Measurements from ENCODE around the gene ZNF611. TPM values are rescaled to one million over a fixed set of nuclear protein-coding genes. Genes with fewer than 3 reads are reported as not detected.

ZNF611 gene
- total and polyA plus RNA-seq, 9 of the 15 experiments (the other 6 are each of a cell fraction or from before 2014, with no cell fraction given), result 3.7 to 29.6 (median 12.8) TPM

GRCh38 chr19:52724701-52725514, 9.9 kb downstream of the ZNF611 start (continued):
- TF ChIP-seq RBM14 (IDR thresholded peaks at IDR 0.05; ENCODE audit: borderline replicate concordance, insufficient read depth, low read depth, low read length) (no peak), TEAD1 (CRISPR knock-in tag; IDR thresholded peaks at IDR 0.05) (no peak), THRAP3 (IDR thresholded peaks at IDR 0.05; ENCODE audit: borderline replicate concordance) (0 out of 2 replicates have a peak, but pooled peaks have one; percentile 34), KDM1A (IDR thresholded peaks at IDR 0.05) (0 out of 4 replicates have a peak, but pooled peaks of 1 of the 2 experiments have one; percentile 6), SMARCA4 (IDR thresholded peaks at IDR 0.05) (peak; percentile 61), TFE3 (CRISPR knock-in tag; IDR thresholded peaks at IDR 0.05) (no peak), ZNF311 (CRISPR knock-in tag; IDR thresholded peaks at IDR 0.05) (no peak), YBX1 (IDR thresholded peaks at IDR 0.05) (no peak), NEUROD1 (IDR thresholded peaks at IDR 0.05; ENCODE audit: borderline replicate concordance, low read depth, low read length, partially characterized antibody) (no peak), HNRNPUL1 (IDR thresholded peaks at IDR 0.05; ENCODE audit: low read length) (no peak), MIER1 (IDR thresholded peaks at IDR 0.05; ENCODE audit: low read depth) (peak; percentile 35; the same call in 1 of the 2 replicates), KDM2B (CRISPR knock-in tag; IDR thresholded peaks at IDR 0.05) (no peak), ARHGAP35 (IDR thresholded peaks at IDR 0.05; ENCODE audit: partially characterized antibody) (peak; percentile 64), SRSF9 (IDR thresholded peaks at IDR 0.05; ENCODE audit: borderline replicate concordance, low read depth, low read length) (no peak)
- TF ChIP-seq, protein P1, sequence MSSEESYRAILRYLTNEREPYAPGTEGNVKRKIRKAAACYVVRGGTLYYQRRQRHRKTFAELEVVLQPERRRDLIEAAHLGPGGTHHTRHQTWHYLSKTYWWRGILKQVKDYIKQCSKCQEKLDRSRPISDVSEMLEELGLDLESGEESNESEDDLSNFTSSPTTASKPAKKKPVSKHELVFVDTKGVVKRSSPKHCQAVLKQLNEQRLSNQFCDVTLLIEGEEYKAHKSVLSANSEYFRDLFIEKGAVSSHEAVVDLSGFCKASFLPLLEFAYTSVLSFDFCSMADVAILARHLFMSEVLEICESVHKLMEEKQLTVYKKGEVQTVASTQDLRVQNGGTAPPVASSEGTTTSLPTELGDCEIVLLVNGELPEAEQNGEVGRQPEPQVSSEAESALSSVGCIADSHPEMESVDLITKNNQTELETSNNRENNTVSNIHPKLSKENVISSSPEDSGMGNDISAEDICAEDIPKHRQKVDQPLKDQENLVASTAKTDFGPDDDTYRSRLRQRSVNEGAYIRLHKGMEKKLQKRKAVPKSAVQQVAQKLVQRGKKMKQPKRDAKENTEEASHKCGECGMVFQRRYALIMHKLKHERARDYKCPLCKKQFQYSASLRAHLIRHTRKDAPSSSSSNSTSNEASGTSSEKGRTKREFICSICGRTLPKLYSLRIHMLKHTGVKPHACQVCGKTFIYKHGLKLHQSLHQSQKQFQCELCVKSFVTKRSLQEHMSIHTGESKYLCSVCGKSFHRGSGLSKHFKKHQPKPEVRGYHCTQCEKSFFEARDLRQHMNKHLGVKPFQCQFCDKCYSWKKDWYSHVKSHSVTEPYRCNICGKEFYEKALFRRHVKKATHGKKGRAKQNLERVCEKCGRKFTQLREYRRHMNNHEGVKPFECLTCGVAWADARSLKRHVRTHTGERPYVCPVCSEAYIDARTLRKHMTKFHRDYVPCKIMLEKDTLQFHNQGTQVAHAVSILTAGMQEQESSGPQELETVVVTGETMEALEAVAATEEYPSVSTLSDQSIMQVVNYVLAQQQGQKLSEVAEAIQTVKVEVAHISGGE (CRISPR knock-in tag; IDR thresholded peaks at IDR 0.05), result no peak; a peak in 1 of 6 replicates
- TF ChIP-seq, protein P2, sequence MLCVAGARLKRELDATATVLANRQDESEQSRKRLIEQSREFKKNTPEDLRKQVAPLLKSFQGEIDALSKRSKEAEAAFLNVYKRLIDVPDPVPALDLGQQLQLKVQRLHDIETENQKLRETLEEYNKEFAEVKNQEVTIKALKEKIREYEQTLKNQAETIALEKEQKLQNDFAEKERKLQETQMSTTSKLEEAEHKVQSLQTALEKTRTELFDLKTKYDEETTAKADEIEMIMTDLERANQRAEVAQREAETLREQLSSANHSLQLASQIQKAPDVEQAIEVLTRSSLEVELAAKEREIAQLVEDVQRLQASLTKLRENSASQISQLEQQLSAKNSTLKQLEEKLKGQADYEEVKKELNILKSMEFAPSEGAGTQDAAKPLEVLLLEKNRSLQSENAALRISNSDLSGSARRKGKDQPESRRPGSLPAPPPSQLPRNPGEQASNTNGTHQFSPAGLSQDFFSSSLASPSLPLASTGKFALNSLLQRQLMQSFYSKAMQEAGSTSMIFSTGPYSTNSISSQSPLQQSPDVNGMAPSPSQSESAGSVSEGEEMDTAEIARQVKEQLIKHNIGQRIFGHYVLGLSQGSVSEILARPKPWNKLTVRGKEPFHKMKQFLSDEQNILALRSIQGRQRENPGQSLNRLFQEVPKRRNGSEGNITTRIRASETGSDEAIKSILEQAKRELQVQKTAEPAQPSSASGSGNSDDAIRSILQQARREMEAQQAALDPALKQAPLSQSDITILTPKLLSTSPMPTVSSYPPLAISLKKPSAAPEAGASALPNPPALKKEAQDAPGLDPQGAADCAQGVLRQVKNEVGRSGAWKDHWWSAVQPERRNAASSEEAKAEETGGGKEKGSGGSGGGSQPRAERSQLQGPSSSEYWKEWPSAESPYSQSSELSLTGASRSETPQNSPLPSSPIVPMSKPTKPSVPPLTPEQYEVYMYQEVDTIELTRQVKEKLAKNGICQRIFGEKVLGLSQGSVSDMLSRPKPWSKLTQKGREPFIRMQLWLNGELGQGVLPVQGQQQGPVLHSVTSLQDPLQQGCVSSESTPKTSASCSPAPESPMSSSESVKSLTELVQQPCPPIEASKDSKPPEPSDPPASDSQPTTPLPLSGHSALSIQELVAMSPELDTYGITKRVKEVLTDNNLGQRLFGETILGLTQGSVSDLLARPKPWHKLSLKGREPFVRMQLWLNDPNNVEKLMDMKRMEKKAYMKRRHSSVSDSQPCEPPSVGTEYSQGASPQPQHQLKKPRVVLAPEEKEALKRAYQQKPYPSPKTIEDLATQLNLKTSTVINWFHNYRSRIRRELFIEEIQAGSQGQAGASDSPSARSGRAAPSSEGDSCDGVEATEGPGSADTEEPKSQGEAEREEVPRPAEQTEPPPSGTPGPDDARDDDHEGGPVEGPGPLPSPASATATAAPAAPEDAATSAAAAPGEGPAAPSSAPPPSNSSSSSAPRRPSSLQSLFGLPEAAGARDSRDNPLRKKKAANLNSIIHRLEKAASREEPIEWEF (CRISPR knock-in tag; IDR thresholded peaks at IDR 0.05), result no peak; the same call in 1 of the 2 replicates

Measured in K562 (cell line).